Smooth muscle cell (in vitro differentiated cells): ENCODE results near the gene TOPAZ1. TPM values are rescaled to one million over a fixed set of nuclear protein-coding genes. Genes with fewer than 3 reads are reported as not detected.

Experiments
- DNase-seq: peaks from one replicate; lab custom pipeline; 2025; ENCODE audit not compliant: unreplicated experiment; lab: John Stamatoyannopoulos, UW
- H2AFZ ChIP-seq: fragments of 200-600 bp; sonication (generic); 2 replicates; pipeline ENCODE4 v1.6.0; 2016; ENCODE audit warnings: antibody characterized with exemption, low read depth, mild to moderate bottlenecking
- H3F3A ChIP-seq: fragments of 200-600 bp; sonication (generic); 2 replicates; pipeline ENCODE4 v1.6.0; 2017; ENCODE audit warnings: antibody characterized with exemption, low read depth
- H3K27ac ChIP-seq: fragments of 200-600 bp; sonication (generic); 2 replicates; pipeline ENCODE4 v1.5.1; 2016; ENCODE audit warnings: low read depth, mild to moderate bottlenecking
- H3K27me3 ChIP-seq: fragments of 200-600 bp; sonication (generic); 2 replicates; pipeline ENCODE4 v1.6.1; 2016; ENCODE audit warnings: low read depth, mild to moderate bottlenecking
- H3K36me3 ChIP-seq: fragments of 200-600 bp; sonication (generic); 2 replicates; pipeline ENCODE4 v1.5.1; 2016; ENCODE audit warnings: low read depth
- H3K4me1 ChIP-seq: fragments of 200-600 bp; sonication (generic); 2 replicates; pipeline ENCODE4 v1.5.1; 2016; ENCODE audit warnings: low read depth
- H3K4me2 ChIP-seq: fragments of 200-600 bp; sonication (generic); 2 replicates; pipeline ENCODE4 v1.6.0; 2016; ENCODE audit warnings: mild to moderate bottlenecking
- H3K4me3 ChIP-seq: fragments of 200-600 bp; sonication (generic); 2 replicates; pipeline ENCODE4 v1.5.1; 2016; ENCODE audit warnings: mild to moderate bottlenecking
- H3K79me2 ChIP-seq: fragments of 200-600 bp; sonication (generic); 2 replicates; pipeline ENCODE4 v1.6.0; 2016; ENCODE audit warnings: low read depth, mild to moderate bottlenecking
- H3K9ac ChIP-seq: fragments of 200-600 bp; sonication (generic); 2 replicates; pipeline ENCODE4 v1.6.0; 2016; ENCODE audit warnings: low read depth
- H3K9me3 ChIP-seq: fragments of 200-600 bp; sonication (generic); replicated peaks from 2 replicates; pipeline ENCODE4 v1.5.1; 2016; ENCODE audit warnings: low read depth
- H4K20me1 ChIP-seq: fragments of 200-600 bp; sonication (generic); 2 replicates; pipeline ENCODE4 v1.6.0; 2016; ENCODE audit warnings: low read depth
- WGBS: methylation state at CpG from one replicate; pipeline ENCODE4 v1.1.7; 2016; ENCODE audit warnings: low lambda C conversion rate; 5-methylcytosine and 5-hydroxymethylcytosine counted together
- polyA plus RNA-seq: library from polyadenylated mRNA; unstranded; fragments of >200 nt; fragmentation: Nextera tagmentation; extraction: Ambion mirVana; gene quantifications from 2 replicates; pipeline ENCODE4 v1.2.1, GENCODE V29; 2016
- total RNA-seq: library from RNA; depleted of rRNA; stranded (reverse); fragments of >200 nt; gene quantifications from 2 replicates; pipeline ENCODE4 v1.2.3, GENCODE V29; 2014
- TF ChIP-seq, protein P1 (sequence below): fragments of 200-600 bp; sonication (generic); IDR thresholded peaks from 2 replicates; pipeline ENCODE4 v1.5.1; 2017; ENCODE audit warnings: borderline replicate concordance, mild to moderate bottlenecking, antibody characterized with exemption; ENCODE audit not compliant: insufficient read depth, poor library complexity, severe bottlenecking

The TOPAZ1 gene
- total and polyA plus RNA-seq, 2 experiments from 2014 or later = not detected

DNA sequence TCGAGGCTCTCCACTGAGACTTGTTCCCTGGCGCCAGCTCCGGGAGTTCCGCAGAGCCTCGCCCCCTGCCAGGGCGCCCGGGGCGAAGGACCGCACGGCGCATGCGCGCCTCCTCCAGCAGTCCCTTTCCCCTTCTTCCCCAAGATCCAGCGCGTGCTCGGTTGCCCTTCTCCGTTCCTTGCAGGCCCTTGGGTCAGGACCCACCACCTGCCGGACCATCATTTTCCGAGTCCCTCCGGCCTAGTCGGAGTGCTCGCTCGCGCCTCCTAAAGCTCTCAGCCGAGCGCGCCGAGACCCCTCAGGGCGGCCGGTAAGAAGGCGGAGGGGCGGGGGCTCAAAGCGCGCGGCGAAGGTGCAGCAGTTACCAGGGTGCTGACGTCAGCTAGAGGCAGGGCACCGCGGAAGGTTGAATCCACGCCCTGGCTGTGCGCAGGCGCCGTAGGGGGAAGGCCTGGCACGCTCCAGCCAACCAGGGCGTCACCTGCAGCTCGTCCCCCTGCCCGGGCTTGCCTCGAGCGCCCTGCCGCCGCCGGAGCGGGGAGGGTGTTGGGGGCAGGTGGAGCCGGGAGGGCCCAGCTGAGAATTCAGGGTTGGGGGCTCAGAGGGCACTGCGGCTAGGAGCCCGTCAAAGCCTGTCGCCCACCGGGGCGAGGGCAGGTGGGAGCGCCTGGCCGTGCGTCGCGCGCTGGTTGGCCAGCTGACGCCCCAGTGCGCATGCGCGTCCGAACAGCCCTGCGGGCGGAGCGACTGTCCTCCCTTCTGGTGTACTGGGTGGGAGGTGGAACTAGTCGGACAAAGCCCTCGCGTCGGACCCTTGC, 96.5 kb downstream of the TOPAZ1 start, which contains the start of gene TCAIM:
Gene TCAIM (plus strand): TSS at position 757 of the 818 bp plus-strand sequence. CDS start 16,017 bp downstream, outside the sequence.
- Histone ChIP-seq H3K9me3 (no peaks in the 10 kb centered on the region), H3K9ac (peak within 1 kb of the TSS; percentile 78), H2AFZ (peak within 1 kb of the TSS; percentile 90), H3K79me2 (peaks cover 29% of the 10 kb centered on the region), H4K20me1 (no peaks in the 10 kb centered on the region), H3K4me1 (peaks cover 14% of the 10 kb centered on the region), H3F3A (no peaks in the 10 kb centered on the region), H3K27me3 (no peaks in the 10 kb centered on the region), H3K27ac (peak within 1 kb of the TSS; percentile 58), H3K4me3 (peak within 1 kb of the TSS; percentile 71), H3K36me3 (no peaks in the 10 kb centered on the region), H3K4me2 (peak within 1 kb of the TSS; percentile 92)
- TF ChIP-seq, protein P1, sequence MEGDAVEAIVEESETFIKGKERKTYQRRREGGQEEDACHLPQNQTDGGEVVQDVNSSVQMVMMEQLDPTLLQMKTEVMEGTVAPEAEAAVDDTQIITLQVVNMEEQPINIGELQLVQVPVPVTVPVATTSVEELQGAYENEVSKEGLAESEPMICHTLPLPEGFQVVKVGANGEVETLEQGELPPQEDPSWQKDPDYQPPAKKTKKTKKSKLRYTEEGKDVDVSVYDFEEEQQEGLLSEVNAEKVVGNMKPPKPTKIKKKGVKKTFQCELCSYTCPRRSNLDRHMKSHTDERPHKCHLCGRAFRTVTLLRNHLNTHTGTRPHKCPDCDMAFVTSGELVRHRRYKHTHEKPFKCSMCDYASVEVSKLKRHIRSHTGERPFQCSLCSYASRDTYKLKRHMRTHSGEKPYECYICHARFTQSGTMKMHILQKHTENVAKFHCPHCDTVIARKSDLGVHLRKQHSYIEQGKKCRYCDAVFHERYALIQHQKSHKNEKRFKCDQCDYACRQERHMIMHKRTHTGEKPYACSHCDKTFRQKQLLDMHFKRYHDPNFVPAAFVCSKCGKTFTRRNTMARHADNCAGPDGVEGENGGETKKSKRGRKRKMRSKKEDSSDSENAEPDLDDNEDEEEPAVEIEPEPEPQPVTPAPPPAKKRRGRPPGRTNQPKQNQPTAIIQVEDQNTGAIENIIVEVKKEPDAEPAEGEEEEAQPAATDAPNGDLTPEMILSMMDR = no peak
- whole genome bisulfite sequencing = under 1% methylated on average over 76 of the region's 77 CpGs
- peak; percentile 98 for DNase-seq

DNA sequence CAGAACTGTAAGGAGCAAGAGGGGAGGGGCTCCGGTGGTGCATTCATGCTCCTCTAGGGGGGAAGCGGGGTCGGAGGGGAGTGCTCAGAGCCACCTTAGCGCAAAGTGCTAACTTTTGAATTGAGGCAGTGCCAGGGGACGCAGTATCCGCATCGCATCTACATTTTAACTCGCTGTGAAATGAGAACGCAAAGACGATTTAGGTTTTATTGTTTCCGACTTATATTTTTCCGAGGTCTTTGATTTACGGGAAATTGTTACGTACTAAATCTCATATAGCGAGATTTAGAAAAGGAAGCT, 97.1 kb downstream of the TOPAZ1 start:
- TF ChIP-seq, protein P1 = no peak
- H3K27ac ChIP-seq = peak overlapping the region; percentile 58
- H3K4me1 ChIP-seq = peaks cover 14% of the 10 kb centered on the region
- 2% methylated on average over 15 of the region's 15 CpGs for WGBS
- peak overlapping the region; percentile 92 for H3K4me2 ChIP-seq
- no peaks in the 10 kb centered on the region for H3F3A ChIP-seq
- no peak for DNase-seq
- peak overlapping the region; percentile 78 for H3K9ac ChIP-seq
- peak overlapping the region; percentile 90 for H2AFZ ChIP-seq
- H3K27me3 ChIP-seq = no peaks in the 10 kb centered on the region
- H3K4me3 ChIP-seq = peak overlapping the region; percentile 71
- H3K36me3 ChIP-seq = no peaks in the 10 kb centered on the region
- no peaks in the 10 kb centered on the region for H3K9me3 ChIP-seq
- no peaks in the 10 kb centered on the region for H4K20me1 ChIP-seq
- H3K79me2 ChIP-seq = peaks cover 31% of the 10 kb centered on the region

DNA sequence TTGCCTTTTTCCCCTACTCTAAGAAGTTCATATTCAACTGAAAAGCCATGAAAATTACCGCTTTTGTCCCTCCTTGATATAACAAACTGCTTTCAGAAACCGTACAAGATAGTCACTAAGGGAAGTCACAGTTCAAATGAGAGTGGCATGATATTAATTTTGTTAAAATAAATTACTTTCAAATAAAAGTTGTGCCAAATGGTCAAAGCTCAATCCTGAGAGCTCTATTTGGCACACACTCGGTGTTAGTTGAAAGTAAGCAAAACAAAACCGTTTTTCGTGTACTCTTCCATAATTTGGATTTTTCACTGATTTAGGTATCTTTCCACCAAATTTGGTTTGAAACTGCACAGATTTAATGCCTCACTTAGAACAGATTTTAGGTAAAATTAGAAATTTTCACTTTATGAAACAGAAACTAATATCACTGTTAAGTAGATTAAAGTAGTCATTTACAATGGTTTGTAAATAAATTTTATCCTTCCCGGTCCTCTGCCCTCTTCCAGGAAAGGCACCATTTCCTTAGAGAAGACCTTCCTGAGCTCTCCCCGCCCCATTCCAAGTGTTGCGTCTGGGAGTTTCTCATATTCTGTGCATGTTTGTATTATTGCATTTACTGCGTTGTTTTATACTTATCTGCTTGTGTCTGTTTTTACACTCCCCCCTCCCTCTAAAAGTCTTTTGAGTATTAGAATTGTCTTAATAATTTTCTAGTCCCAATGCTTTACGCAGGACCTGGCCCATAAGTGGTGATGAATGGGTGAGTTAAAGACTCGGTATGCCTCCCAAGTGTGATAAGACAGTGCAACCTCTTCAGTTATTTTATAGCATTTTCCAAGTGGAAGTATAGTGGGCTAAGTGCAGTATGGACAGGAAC, 97.7 kb downstream of the TOPAZ1 start:
- peak overlapping the region; percentile 90 for H2AFZ ChIP-seq
- H3K4me2 ChIP-seq = peak overlapping the region; percentile 92
- peak overlapping the region; percentile 71 for H3K4me3 ChIP-seq
- H4K20me1 ChIP-seq = no peaks in the 10 kb centered on the region
- H3K27me3 ChIP-seq = no peaks in the 10 kb centered on the region
- H3K36me3 ChIP-seq = no peaks in the 10 kb centered on the region
- H3K9ac ChIP-seq = peak overlapping the region; percentile 78
- peaks cover 37% of the 10 kb centered on the region for H3K79me2 ChIP-seq
- TF ChIP-seq, protein P1 = no peak
- H3F3A ChIP-seq = no peaks in the 10 kb centered on the region
- H3K4me1 ChIP-seq = peaks cover 14% of the 10 kb centered on the region
- DNase-seq = no peak
- peak overlapping the region; percentile 58 for H3K27ac ChIP-seq
- 38% methylated on average over 11 of the region's 11 CpGs for WGBS
- H3K9me3 ChIP-seq = no peaks in the 10 kb centered on the region
